Activated CD8-positive, alpha-beta T cell treated with anti-CD3 and anti-CD28 coated beads for 36 hours (primary cell): ENCODE results near the gene BCAR1. TPM values are rescaled to one million over a fixed set of nuclear protein-coding genes. Genes with fewer than 3 reads are reported as not detected.

Experiments used
- ATAC-seq: fragments of 200-7000 bp; cut with Tn5 transposase; one replicate; pipeline ENCODE4 v1.10.0; 2021; ENCODE audit warnings: mild to moderate bottlenecking, moderate library complexity
- CTCF ChIA-PET: fragments of 350-600 bp; sonication (Branson Sonifier 250); formaldehyde crosslinking; loops from one replicate; lab custom pipeline; 2021; ENCODE audit warnings: antibody characterized with exemption; lab: Charles Lee
- POLR2A ChIA-PET: fragments of 350-600 bp; sonication (Branson Sonifier 250); formaldehyde crosslinking; loops from one replicate; lab custom pipeline; 2021; ENCODE audit warnings: antibody characterized with exemption; lab: Charles Lee
- DNase-seq: peaks from one replicate; pipeline ENCODE4 v3.0.0-alpha.2; 2020
- H3K27ac Mint-ChIP-seq: one replicate; pipeline ENCODE4 v1.8.0; 2021; ENCODE audit warnings: mild to moderate bottlenecking, mixed read lengths
- H3K27me3 Mint-ChIP-seq: one replicate; pipeline ENCODE4 v1.8.0; 2021; ENCODE audit warnings: mixed read lengths
- H3K36me3 Mint-ChIP-seq: one replicate; pipeline ENCODE4 v1.8.0; 2021; ENCODE audit warnings: low read depth, mixed read lengths
- H3K4me1 Mint-ChIP-seq: one replicate; pipeline ENCODE4 v1.8.0; 2021; ENCODE audit warnings: low read depth, mixed read lengths
- H3K4me3 Mint-ChIP-seq: one replicate; pipeline ENCODE4 v1.8.0; 2021; ENCODE audit warnings: mild to moderate bottlenecking, moderate library complexity, mixed read lengths
- H3K9me3 Mint-ChIP-seq: one replicate; pipeline ENCODE4 v1.8.0; 2021; ENCODE audit warnings: mixed read lengths
- CTCF ChIP-seq: fragments of 200-600 bp; IDR thresholded peaks from one replicate; pipeline ENCODE4 v1.8.0; 2022; ENCODE audit warnings: antibody characterized with exemption, mild to moderate bottlenecking
- intact Hi-C: fragments of 100-400 bp; cut with micrococcal nuclease; formaldehyde crosslinking; loops from one replicate; pipeline ENCODE4 v1.10.0; 2022
- total RNA-seq, 2 experiments: library from RNA; stranded (reverse); gene quantifications; one replicate each; pipeline ENCODE4 v1.2.3, GENCODE V29; 2021

Gene BCAR1
- total RNA-seq, 2 experiments from 2014 or later: 0.34 to 0.87 TPM

GRCh38 chr16:75234856-75235696 lies 16.3 kb downstream of the BCAR1 start:
- Mint-ChIP-seq H3K9me3 (no peaks in the 10 kb centered on the region), H3K4me1 (peaks cover 5% of the 10 kb centered on the region), H3K27ac (no peak overlapping the region), H3K27me3 (peaks cover 1% of the 10 kb centered on the region), H3K4me3 (no peak overlapping the region), H3K36me3 (no peaks in the 10 kb centered on the region)
- CTCF ChIA-PET: interaction anchor here (0.7 to 5.4 kb wide), 27 partner anchors 10 to 529 kb away, joined by 3 to 88 read pairs (median 6); no protein-coding TSS in a partner anchor
- intact Hi-C loops: loop anchor here (5.0 kb wide), 2 partner anchors 38 to 167 kb away; no protein-coding TSS in a partner anchor
- no peak for TF ChIP-seq CTCF
- POLR2A ChIA-PET: interaction anchor here (0.8 to 0.9 kb wide), 2 partner anchors 150 kb away, joined by 3 read pairs; no protein-coding TSS in a partner anchor
- ATAC-seq: no peak
- no peak for DNase-seq

- ATAC-seq: no peak
- Mint-ChIP-seq H3K27ac (no peak overlapping the region), H3K4me3 (no peak overlapping the region), H3K36me3 (no peaks in the 10 kb centered on the region), H3K9me3 (no peaks in the 10 kb centered on the region), H3K4me1 (peaks cover 5% of the 10 kb centered on the region), H3K27me3 (peaks cover 1% of the 10 kb centered on the region)
- TF ChIP-seq CTCF: no peak
- intact Hi-C loops: loop anchor here (2.0 to 5.0 kb wide), 3 partner anchors 36 to 169 kb away; no protein-coding TSS in a partner anchor
- CTCF ChIA-PET: interaction anchor here (0.6 to 5.4 kb wide), 52 partner anchors 10 to 530 kb away, joined by 3 to 88 read pairs (median 5); partner anchors contain the start of genes CFDP1 and CTRB1
- no peak for DNase-seq
- POLR2A ChIA-PET: interaction anchor here (1.4 kb wide), 1 partner anchor 156 kb away, joined by 5 read pairs; no protein-coding TSS in a partner anchor
Observed at GRCh38 chr16:75233611-75233938, 17.8 kb downstream of the BCAR1 start.

- Mint-ChIP-seq H3K27me3 (peaks cover 3% of the 10 kb centered on the region), H3K36me3 (no peaks in the 10 kb centered on the region), H3K4me1 (peaks cover 5% of the 10 kb centered on the region), H3K9me3 (no peaks in the 10 kb centered on the region), H3K4me3 (no peak overlapping the region), H3K27ac (no peak overlapping the region)
- intact Hi-C loops: loop anchor here (5.0 kb wide), 2 partner anchors 34 to 171 kb away; no protein-coding TSS in a partner anchor
- no peak for TF ChIP-seq CTCF
- CTCF ChIA-PET: interaction anchor here (1.5 to 5.4 kb wide), 2 partner anchors 154 to 171 kb away, joined by 7 to 50 read pairs; no protein-coding TSS in a partner anchor
- POLR2A ChIA-PET: no interaction called here
- DNase-seq (no peak), ATAC-seq (no peak)
Observed at GRCh38 chr16:75231570-75231969, 19.9 kb downstream of the BCAR1 start.

- intact Hi-C loops: loop anchor here (5.0 kb wide), 2 partner anchors 33 to 172 kb away; no protein-coding TSS in a partner anchor
- Mint-ChIP-seq H3K9me3 (no peaks in the 10 kb centered on the region), H3K4me1 (peaks cover 2% of the 10 kb centered on the region), H3K4me3 (no peak overlapping the region), H3K36me3 (no peaks in the 10 kb centered on the region), H3K27me3 (peaks cover 2% of the 10 kb centered on the region), H3K27ac (no peak overlapping the region)
- DNase-seq: no peak
- no peak for ATAC-seq
- ChIA-PET CTCF (interaction anchor here (0.9 to 5.4 kb wide), 3 partner anchors 31 to 172 kb away, joined by 3 to 50 read pairs (median 7); no protein-coding TSS in a partner anchor), POLR2A (no interaction called here)
- no peak for TF ChIP-seq CTCF
Observed at GRCh38 chr16:75230471-75231110, 20.8 kb downstream of the BCAR1 start.
